Activated T-helper 17 cell treated with anti-CD3 and anti-CD28 coated beads, Interleukin-2, amount 50 U/mL, for 72 hours (primary cell): Measurements from ENCODE around the gene SCN3B. TPM values are rescaled to one million over a fixed set of nuclear protein-coding genes. Genes with fewer than 3 reads are reported as not detected.

Source experiments
- ATAC-seq: fragments of 150-1000 bp; cut with Tn5 transposase; replicated peaks from 2 replicates; pipeline ENCODE4 v1.10.0; 2021; ENCODE audit warnings: mild to moderate bottlenecking, moderate library complexity
- H3K27ac Mint-ChIP-seq: one replicate; pipeline ENCODE4 v1.8.0; 2022; ENCODE audit warnings: mixed read lengths
- H3K27me3 Mint-ChIP-seq: one replicate; pipeline ENCODE4 v1.8.0; 2022; ENCODE audit warnings: mixed read lengths
- H3K36me3 Mint-ChIP-seq: one replicate; pipeline ENCODE4 v1.8.0; 2022; ENCODE audit warnings: low read depth, mild to moderate bottlenecking, mixed read lengths
- H3K4me1 Mint-ChIP-seq: one replicate; pipeline ENCODE4 v1.8.0; 2022; ENCODE audit warnings: mixed read lengths
- H3K4me3 Mint-ChIP-seq: one replicate; pipeline ENCODE4 v1.8.0; 2022; ENCODE audit warnings: mild to moderate bottlenecking, mixed read lengths
- H3K9me3 Mint-ChIP-seq: one replicate; pipeline ENCODE4 v1.8.0; 2022; ENCODE audit warnings: mixed read lengths
- total RNA-seq, 2 donors: library from RNA; stranded (reverse); gene quantifications; one replicate each; pipeline ENCODE4 v1.2.3, GENCODE V29; 2022

The SCN3B gene
- total RNA-seq, 2 donors from 2014 or later, result 0.13 to 0.35 TPM

GRCh38 chr11:123597859-123598258, 56.6 kb downstream of the SCN3B start:
- no peaks in the 10 kb centered on the region for H3K9me3 Mint-ChIP-seq
- peaks cover 84% of the 10 kb centered on the region for H3K36me3 Mint-ChIP-seq
- H3K27me3 Mint-ChIP-seq, result no peaks in the 10 kb centered on the region
- no peaks in the 10 kb centered on the region for H3K4me1 Mint-ChIP-seq
- no peak overlapping the region for H3K27ac Mint-ChIP-seq
- no peak overlapping the region for H3K4me3 Mint-ChIP-seq
- ATAC-seq, result no peak

- Mint-ChIP-seq H3K9me3 (no peaks in the 10 kb centered on the region), H3K27ac (no peak overlapping the region), H3K4me3 (no peak overlapping the region), H3K4me1 (no peaks in the 10 kb centered on the region), H3K27me3 (no peaks in the 10 kb centered on the region), H3K36me3 (peaks cover 63% of the 10 kb centered on the region)
- ATAC-seq, result no peak
Measured at GRCh38 chr11:123594921-123595320, 59.5 kb downstream of the SCN3B start.

- H3K4me1 Mint-ChIP-seq, result no peaks in the 10 kb centered on the region
Measured at GRCh38 chr11:123594188-123594901, 60.1 kb downstream of the SCN3B start.

GRCh38 chr11:123593570-123593969, 60.9 kb downstream of the SCN3B start:
- Mint-ChIP-seq H3K27me3 (no peaks in the 10 kb centered on the region), H3K36me3 (peaks cover 50% of the 10 kb centered on the region), H3K27ac (no peak overlapping the region), H3K9me3 (no peaks in the 10 kb centered on the region), H3K4me3 (no peak overlapping the region), H3K4me1 (no peaks in the 10 kb centered on the region)
- no peak for ATAC-seq

More at GRCh38 chr11:123594188-123594901, 60.1 kb downstream of the SCN3B start:
- ATAC-seq, result no peak
- Mint-ChIP-seq H3K4me3 (no peak overlapping the region), H3K9me3 (no peaks in the 10 kb centered on the region), H3K27me3 (no peaks in the 10 kb centered on the region), H3K36me3 (peaks cover 58% of the 10 kb centered on the region), H3K27ac (no peak overlapping the region)

GRCh38 chr11:123590296-123590912, 64.0 kb downstream of the SCN3B start:
- Mint-ChIP-seq H3K27me3 (no peaks in the 10 kb centered on the region), H3K4me3 (no peak overlapping the region), H3K27ac (no peak overlapping the region), H3K9me3 (no peaks in the 10 kb centered on the region), H3K36me3 (peaks cover 31% of the 10 kb centered on the region), H3K4me1 (no peaks in the 10 kb centered on the region)
- peak; percentile 26 for ATAC-seq

- ATAC-seq, result no peak
- H3K27ac Mint-ChIP-seq, result no peak overlapping the region
- no peaks in the 10 kb centered on the region for H3K27me3 Mint-ChIP-seq
- peaks cover 16% of the 10 kb centered on the region for H3K36me3 Mint-ChIP-seq
- H3K4me1 Mint-ChIP-seq, result no peaks in the 10 kb centered on the region
- H3K9me3 Mint-ChIP-seq, result no peaks in the 10 kb centered on the region
- H3K4me3 Mint-ChIP-seq, result no peak overlapping the region
Measured at GRCh38 chr11:123588864-123589262, 65.6 kb downstream of the SCN3B start.

GRCh38 chr11:123588117-123588863, 66.1 kb downstream of the SCN3B start:
- no peak overlapping the region for H3K4me3 Mint-ChIP-seq
- no peaks in the 10 kb centered on the region for H3K4me1 Mint-ChIP-seq
- ATAC-seq, result no peak
- H3K36me3 Mint-ChIP-seq, result peaks cover 10% of the 10 kb centered on the region
- no peaks in the 10 kb centered on the region for H3K27me3 Mint-ChIP-seq
- no peaks in the 10 kb centered on the region for H3K9me3 Mint-ChIP-seq
- H3K27ac Mint-ChIP-seq, result no peak overlapping the region

- no peaks in the 10 kb centered on the region for H3K27me3 Mint-ChIP-seq
Measured at GRCh38 chr11:123587559-123587958, 66.9 kb downstream of the SCN3B start.

GRCh38 chr11:123587044-123587443, 67.4 kb downstream of the SCN3B start:
- Mint-ChIP-seq H3K9me3 (no peaks in the 10 kb centered on the region), H3K4me1 (peaks cover 5% of the 10 kb centered on the region), H3K4me3 (no peak overlapping the region), H3K27ac (no peak overlapping the region), H3K36me3 (peaks cover 7% of the 10 kb centered on the region), H3K27me3 (no peaks in the 10 kb centered on the region)
- no peak for ATAC-seq

More at GRCh38 chr11:123587559-123587958, 66.9 kb downstream of the SCN3B start:
- no peak overlapping the region for H3K4me3 Mint-ChIP-seq
- no peaks in the 10 kb centered on the region for H3K9me3 Mint-ChIP-seq
- ATAC-seq, result no peak
- peaks cover 5% of the 10 kb centered on the region for H3K4me1 Mint-ChIP-seq
- peaks cover 7% of the 10 kb centered on the region for H3K36me3 Mint-ChIP-seq
- H3K27ac Mint-ChIP-seq, result no peak overlapping the region

- H3K27ac Mint-ChIP-seq, result no peak overlapping the region
Measured at GRCh38 chr11:123586568-123586967, 67.9 kb downstream of the SCN3B start.

GRCh38 chr11:123585706-123586105, 68.7 kb downstream of the SCN3B start:
- no peaks in the 10 kb centered on the region for H3K27me3 Mint-ChIP-seq
- no peaks in the 10 kb centered on the region for H3K36me3 Mint-ChIP-seq
- ATAC-seq, result no peak
- peaks cover 5% of the 10 kb centered on the region for H3K4me1 Mint-ChIP-seq
- no peak overlapping the region for H3K4me3 Mint-ChIP-seq
- H3K27ac Mint-ChIP-seq, result no peak overlapping the region
- H3K9me3 Mint-ChIP-seq, result no peaks in the 10 kb centered on the region

More at GRCh38 chr11:123586568-123586967, 67.9 kb downstream of the SCN3B start:
- H3K27me3 Mint-ChIP-seq, result no peaks in the 10 kb centered on the region
- peaks cover 5% of the 10 kb centered on the region for H3K4me1 Mint-ChIP-seq
- H3K9me3 Mint-ChIP-seq, result no peaks in the 10 kb centered on the region
- no peak overlapping the region for H3K4me3 Mint-ChIP-seq
- ATAC-seq, result no peak
- peaks cover 7% of the 10 kb centered on the region for H3K36me3 Mint-ChIP-seq

- Mint-ChIP-seq H3K27me3 (no peaks in the 10 kb centered on the region), H3K36me3 (no peaks in the 10 kb centered on the region), H3K4me3 (no peak overlapping the region), H3K27ac (no peak overlapping the region), H3K4me1 (peaks cover 9% of the 10 kb centered on the region), H3K9me3 (no peaks in the 10 kb centered on the region)
- no peak for ATAC-seq
Measured at GRCh38 chr11:123585206-123585605, 69.2 kb downstream of the SCN3B start.

GRCh38 chr11:123584737-123585136, 69.7 kb downstream of the SCN3B start:
- peaks cover 9% of the 10 kb centered on the region for H3K4me1 Mint-ChIP-seq
- no peak overlapping the region for H3K4me3 Mint-ChIP-seq
- H3K27ac Mint-ChIP-seq, result no peak overlapping the region
- no peak for ATAC-seq
- no peaks in the 10 kb centered on the region for H3K27me3 Mint-ChIP-seq
- no peaks in the 10 kb centered on the region for H3K9me3 Mint-ChIP-seq
- H3K36me3 Mint-ChIP-seq, result no peaks in the 10 kb centered on the region

- Mint-ChIP-seq H3K4me3 (no peak overlapping the region), H3K27me3 (no peaks in the 10 kb centered on the region), H3K4me1 (peaks cover 9% of the 10 kb centered on the region), H3K27ac (no peak overlapping the region), H3K36me3 (no peaks in the 10 kb centered on the region), H3K9me3 (no peaks in the 10 kb centered on the region)
- no peak for ATAC-seq
Measured at GRCh38 chr11:123584186-123584585, 70.2 kb downstream of the SCN3B start.
